ENCODE data around the gene EFCAB13.

GRCh38 chr17:47315451-47316266, 8.1 kb upstream of the EFCAB13 start:
- peak; percentile 68; the same call in 1 of the 2 replicates for TF ChIP-seq CTCF (IDR thresholded peaks at IDR 0.05)
- no peak for TF ChIP-seq POLR2AphosphoS5 (IDR thresholded peaks at IDR 0.05; ENCODE audit: low read depth, low read length)
